HepG2 (cell line): ENCODE data around the gene ZC3H18. TPM values are rescaled to one million over a fixed set of nuclear protein-coding genes. Genes with fewer than 3 reads are reported as not detected.

ENCODE experiments used
- ATAC-seq: fragments of 200-7000 bp; cut with Tn5 transposase; 3 replicates; pipeline ENCODE4 v1.9.1; 2020; ENCODE audit warnings: mild to moderate bottlenecking, moderate library complexity
- Bru-seq: library from RNA; stranded (reverse); fragments of 400-500 nt; gene quantifications from one replicate; lab custom pipeline; 2021; lab: Mats Ljungman, UMichigan
- BruChase-seq, 2 experiments: library from RNA; stranded (reverse); fragments of 400-500 nt; gene quantifications; one replicate each; lab custom pipeline; 2021; lab: Mats Ljungman, UMichigan
- BruUV-seq: library from RNA; stranded (reverse); fragments of 400-500 nt; replicated peaks from 2 replicates; lab custom pipeline; 2021; lab: Mats Ljungman, UMichigan
- CTCF ChIA-PET: fragments of 300-600 bp; formaldehyde crosslinking; extraction: SDS; loops from one replicate; lab custom pipeline; 2021; ENCODE audit warnings: low total read pairs, inconsistent platforms, low intra/inter-chr PET ratio; lab: Yijun Ruan, JAX
- POLR2A ChIA-PET: fragments of 350-600 bp; sonication (Branson Sonifier 250); formaldehyde crosslinking; loops from one replicate; lab custom pipeline; 2020; ENCODE audit warnings: antibody characterized with exemption, inconsistent platforms; lab: Yijun Ruan, JAX
- DNase-seq: peaks from one replicate; pipeline ENCODE4 v3.0.0-alpha.2; 2015; ENCODE audit warnings: low spot score
- FAIRE-seq: peaks from 3 replicates; lab custom pipeline; 2011; peaks lifted over from hg19 to GRCh38; lab: Jason Lieb, UNC
- H2AFZ ChIP-seq: one replicate; pipeline ENCODE4 v1.6.1; 2011; ENCODE audit warnings: low read length, inconsistent platforms
- H3K27ac ChIP-seq: fragments of 300-600 bp; 3 replicates; pipeline ENCODE4 v1.8.0; 2011; ENCODE audit warnings: mixed run types, mild to moderate bottlenecking, mixed read lengths, low read length, inconsistent platforms; ENCODE audit not compliant: insufficient read depth; ENCODE audit errors: extremely low read length
- H3K27me3 ChIP-seq, 2 experiments: fragments of 200-600 bp in 1 of 2; 2 replicates in 1 of 2; 3 replicates in 1 of 2; pipeline versions ENCODE4 v1.6.0 to v1.8.0; 2011; ENCODE audit warnings: low read length in 2 of 2, mild to moderate bottlenecking in 2 of 2, moderate library complexity in 2 of 2, inconsistent platforms in 1 of 2; ENCODE audit not compliant: insufficient read depth in 2 of 2, control insufficient read depth in 1 of 2
- H3K36me3 ChIP-seq, 2 experiments: fragments of 200-600 bp in 1 of 2; replicated peaks in 1 of 2; 2 replicates in 1 of 2; 3 replicates in 1 of 2; pipeline versions ENCODE4 v1.5.1 to v1.8.0; 2011; ENCODE audit warnings: low read length in 2 of 2, inconsistent platforms in 1 of 2; ENCODE audit not compliant: insufficient read depth in 2 of 2, control insufficient read depth in 1 of 2
- H3K4me1 ChIP-seq: 2 replicates; pipeline ENCODE4 v1.5.1; 2012; ENCODE audit warnings: low read length, inconsistent platforms; ENCODE audit not compliant: insufficient read depth
- H3K4me2 ChIP-seq: 2 replicates; pipeline ENCODE4 v1.6.0; 2011; ENCODE audit warnings: low read depth, low read length, inconsistent platforms
- H3K4me3 ChIP-seq, 3 experiments: fragments of 200-600 bp in 1 of 3; sonication (generic), shearing (Covaris generic) in 1 of 3; replicated peaks in 1 of 3; 2 replicates each; pipeline ENCODE4 v1.5.1; 2011 to 2016; ENCODE audit warnings: low read length in 3 of 3, inconsistent platforms in 2 of 3, low read depth in 2 of 3, mild to moderate bottlenecking in 2 of 3, control low read depth in 1 of 3, mixed read lengths in 1 of 3; ENCODE audit not compliant: insufficient read depth in 1 of 3
- H3K79me2 ChIP-seq: one replicate; pipeline ENCODE4 v1.6.1; 2011; ENCODE audit warnings: low read length, inconsistent platforms; ENCODE audit not compliant: insufficient read depth
- H3K9ac ChIP-seq: 2 replicates; pipeline ENCODE4 v1.6.0; 2011; ENCODE audit warnings: mild to moderate bottlenecking, low read depth, low read length, inconsistent platforms; ENCODE audit not compliant: insufficient read depth
- H3K9me3 ChIP-seq: 2 replicates; pipeline ENCODE4 v1.5.1; 2012; ENCODE audit warnings: mild to moderate bottlenecking, low read length
- H4K20me1 ChIP-seq: 2 replicates; pipeline ENCODE4 v1.6.0; 2011; ENCODE audit warnings: inconsistent platforms, mild to moderate bottlenecking, low read length, moderate library complexity; ENCODE audit not compliant: insufficient read depth
- GRHL1 ChIP-seq: sonication (generic); formaldehyde crosslinking; conservative IDR thresholded peaks from 2 replicates; pipeline ENCODE4 v1.8.0; 2022; ENCODE audit warnings: missing genetic modification reagents
- HNRNPK ChIP-seq: fragments of 200-400 bp; formaldehyde crosslinking; IDR thresholded peaks from 2 replicates; pipeline ENCODE4 v1.6.1; 2018; ENCODE audit warnings: low read length, low read depth, moderate library complexity, mild to moderate bottlenecking; ENCODE audit not compliant: poor library complexity, severe bottlenecking
- KAT7 ChIP-seq: IDR thresholded peaks from 2 replicates; pipeline ENCODE4 v1.6.1; 2018; ENCODE audit warnings: borderline replicate concordance, missing compliant biosample characterization
- PAF1 ChIP-seq: IDR thresholded peaks from 2 replicates; pipeline ENCODE4 v1.6.1; 2016; ENCODE audit warnings: missing genetic modification reagents, missing compliant biosample characterization
- SYNCRIP ChIP-seq: fragments of 200-400 bp; formaldehyde crosslinking; IDR thresholded peaks from 2 replicates; pipeline ENCODE4 v1.6.1; 2018; ENCODE audit warnings: mild to moderate bottlenecking, low read depth, low read length; ENCODE audit not compliant: insufficient read depth
- ZBED4 ChIP-seq: sonication (generic); formaldehyde crosslinking; IDR thresholded peaks from 2 replicates; pipeline ENCODE4 v1.4.0; 2020; ENCODE audit warnings: missing genetic modification reagents, borderline replicate concordance
- ZNF280B ChIP-seq: sonication (generic); formaldehyde crosslinking; IDR thresholded peaks from 2 replicates; pipeline ENCODE4 v1.5.0; 2020; ENCODE audit warnings: missing genetic modification reagents, mild to moderate bottlenecking, borderline replicate concordance
- ZNF605 ChIP-seq: sonication (generic); formaldehyde crosslinking; IDR thresholded peaks from 2 replicates; pipeline ENCODE4 v1.8.0; 2022; ENCODE audit warnings: mild to moderate bottlenecking, missing genetic modification reagents
- ZNF678 ChIP-seq: sonication (generic); formaldehyde crosslinking; IDR thresholded peaks from 2 replicates; pipeline ENCODE4 v1.4.0; 2020; ENCODE audit warnings: mild to moderate bottlenecking, missing genetic modification reagents
- WGBS: methylation state at CpG from one replicate; pipeline ENCODE4 v1.1.6; 2017; ENCODE audit warnings: low lambda C conversion rate; 5-methylcytosine and 5-hydroxymethylcytosine counted together
- in situ Hi-C: cut with HindIII; loops from 2 replicates; pipeline ENCODE4 v1.10.0; 2017; ENCODE audit warnings: low pct_unique_long_range_greater_than_20kb; ENCODE audit not compliant: extremely low pct_ligation_motif_present
- intact Hi-C: fragments of 100-400 bp; cut with micrococcal nuclease; formaldehyde crosslinking; loops from one replicate; pipeline ENCODE4 v1.10.0; 2022; ENCODE audit not compliant: unreplicated experiment
- long read RNA-seq, 2 experiments: library from RNA in 1 of 2; library from polyadenylated mRNA in 1 of 2; stranded (forward) in 1 of 2; unstranded in 1 of 2; transcript quantifications; one replicate each; pipeline ENCODE4 v2.0.0, GENCODE V29; 2019 to 2022
- polyA minus RNA-seq, 3 experiments: library from RNA; depleted of rRNA, polyadenylated mRNA; stranded (reverse); fragments of >200 nt; gene quantifications; 2 replicates each; pipeline ENCODE4 v1.2.3, GENCODE V29; 2011; ENCODE audit warnings: low replicate concordance in 1 of 3
- polyA plus RNA-seq, 8 experiments: library from polyadenylated mRNA; depleted of rRNA in 3 of 8; stranded (reverse) in 7 of 8; unstranded in 1 of 8; fragments of >200 nt; fragmentation: Illumina TruSeq in 4 of 8; extraction: Trizol in 4 of 8; gene quantifications; 2 replicates each; pipeline versions ENCODE4 v1.2.1 to v1.2.3, GENCODE V29; 2011 to 2016; ENCODE audit warnings: low read depth in 4 of 8, missing spikeins in 1 of 8, mixed read lengths in 1 of 8; ENCODE audit not compliant: insufficient read depth in 1 of 8
- total RNA-seq, 5 experiments: library from RNA; depleted of rRNA; stranded (reverse); fragments of >200 nt; fragmentation: Illumina TruSeq; extraction: Trizol; gene quantifications; 2 replicates each; pipeline ENCODE4 v1.2.3, GENCODE V29; 2016; ENCODE audit warnings: low read depth in 1 of 5

The ZC3H18 gene
- total RNA-seq (2016; rRNA removed; fragmentation: Illumina TruSeq; extraction: Trizol) (19.7 and 27.4 TPM in 2 replicates), polyA plus RNA-seq (2011; rRNA removed) (11.2 and 12.7 TPM in 2 replicates), polyA minus RNA-seq (2011; rRNA and poly(A)+ RNA removed; ENCODE audit: low replicate concordance) (8.7 and 11.6 TPM in 2 replicates), Bru-seq, nascent RNA (percentile 73 among the genes with signal in this experiment), BruChase-seq, experiment 1, labeled RNA remaining after a 6-hour chase (percentile 84 among the genes with signal in this experiment), BruChase-seq, experiment 2, labeled RNA remaining after a 2-hour chase (percentile 78 among the genes with signal in this experiment)
- 19.4 and 24.7 TPM in 2 replicates for total RNA-seq (2016; cell fraction: cytosol; rRNA removed; fragmentation: Illumina TruSeq; extraction: Trizol; ENCODE audit: low read depth)
- 14.3 and 27.1 TPM in 2 replicates for total RNA-seq (2016; cell fraction: insoluble cytoplasmic fraction; rRNA removed; fragmentation: Illumina TruSeq; extraction: Trizol)
- total RNA-seq (2016; cell fraction: membrane; rRNA removed; fragmentation: Illumina TruSeq; extraction: Trizol), result 13.2 and 13.7 TPM in 2 replicates
- 23.0 and 25.0 TPM in 2 replicates for total RNA-seq (2016; cell fraction: nucleus; rRNA removed; fragmentation: Illumina TruSeq; extraction: Trizol)
- polyA plus RNA-seq (2011; cell fraction: cytosol; rRNA removed), result 5.1 and 6.6 TPM in 2 replicates
- polyA plus RNA-seq (2011; cell fraction: nucleus; rRNA removed), result 52.8 and 62.1 TPM in 2 replicates
- 25.6 and 26.4 TPM in 2 replicates for polyA plus RNA-seq (2012)
- 2.5 and 2.8 TPM in 2 replicates for polyA plus RNA-seq (2016; cell fraction: cytosol; fragmentation: Illumina TruSeq; extraction: Trizol; ENCODE audit: low read depth)
- 25.5 and 39.1 TPM in 2 replicates for polyA plus RNA-seq (2016; cell fraction: insoluble cytoplasmic fraction; fragmentation: Illumina TruSeq; extraction: Trizol; ENCODE audit: low read depth)
- polyA plus RNA-seq (2016; cell fraction: membrane; fragmentation: Illumina TruSeq; extraction: Trizol; ENCODE audit: low read depth), result 6.0 and 7.1 TPM in 2 replicates
- 81.5 and 103 TPM in 2 replicates for polyA plus RNA-seq (2016; cell fraction: nucleus; fragmentation: Illumina TruSeq; extraction: Trizol; ENCODE audit: insufficient read depth, low read depth)
- polyA minus RNA-seq (2011; cell fraction: cytosol; rRNA and poly(A)+ RNA removed), result 9.7 and 11.0 TPM in 2 replicates
- polyA minus RNA-seq (2011; cell fraction: nucleus; rRNA and poly(A)+ RNA removed), result 21.3 and 25.5 TPM in 2 replicates
- long read RNA-seq, experiment 1, partial matches to known transcripts, result 8 of 13 reads
- long read RNA-seq, experiment 1, other reads (novel, unspliced or antisense), result 2 of 13 reads
- long read RNA-seq, experiment 2, partial matches to known transcripts, result 36 of 59 reads
- long read RNA-seq, experiment 2, other reads (novel, unspliced or antisense), result 21 of 59 reads

- intact Hi-C loops, result no loop called here
- Histone ChIP-seq H3K4me2 (peak within 1 kb of the TSS; percentile 99), H3K36me3 (peaks cover 4 to 29% of the 10 kb centered on the region in 2 experiments), H3K27ac (peak within 1 kb of the TSS; percentile 73), H2AFZ (no peak within 1 kb of the TSS), H3K4me3 (peak within 1 kb of the TSS; percentile 92 to 100 (median 93)), H3K9ac (peak within 1 kb of the TSS; percentile 89), H3K4me1 (peaks cover 28% of the 10 kb centered on the region), H4K20me1 (peaks cover 18% of the 10 kb centered on the region), H3K27me3 (no peaks in the 10 kb centered on the region; a peak in 1 of 5 replicates), H3K79me2 (peaks cover 39% of the 10 kb centered on the region), H3K9me3 (no peaks in the 10 kb centered on the region)
- DNase-seq (peak; percentile 91), FAIRE-seq (peak; percentile 55), ATAC-seq (peak; percentile 83)
- ChIA-PET CTCF (no interaction called here), POLR2A (interaction anchor here (0.7 to 1.8 kb wide), 23 partner anchors 8 to 804 kb away, joined by 3 to 16 read pairs (median 5); partner anchors contain the start of genes BANP, KLHDC4, MVD and ZFPM1)
- 2% methylated on average over 31 of the region's 90 CpGs for WGBS
- no TSS peak for BruUV-seq
- in situ Hi-C loops, result no loop called here
- peak; percentile 92; the same call in 1 of the 2 replicates for TF ChIP-seq ZBED4 (CRISPR knock-in tag)
- TF ChIP-seq KAT7 (CRISPR knock-in tag), result peak; percentile 68; the same call in 1 of the 2 replicates
- TF ChIP-seq SYNCRIP, result no peak
- no peak for TF ChIP-seq GRHL1
- TF ChIP-seq HNRNPK, result peak; percentile 53
- no peak for TF ChIP-seq ZNF605 (CRISPR knock-in tag)
- no peak for TF ChIP-seq PAF1 (CRISPR knock-in tag)
- no peak for TF ChIP-seq ZNF678 (CRISPR knock-in tag)
- peak; percentile 51; the same call in 1 of the 2 replicates for TF ChIP-seq ZNF280B (CRISPR knock-in tag)
These were observed at the start of gene ZC3H18 for GRCh38 chr16:88569985-88570690. TSS of gene ZC3H18 (plus strand) at chr16:88570403. CDS start at chr16:88577124, 6,721 bp downstream.
